ENCODE results near the gene PILRB.
A peak's percentile ranks its signal among the peaks of the same experiment; 100 is the strongest.
"Not testable (repeated sequence)": the region's sequence is repeated elsewhere in the genome, so short reads cannot be mapped to it uniquely, and the experiment has no call there.

Gene PILRB

GRCh38 chr7:100358027-100358856 is at the start of gene PILRB:
TSS of gene PILRB (plus strand) at chr7:100358117. CDS start at chr7:100358303, 186 bp downstream.
- DNase-seq (ENCODE audit: low spot score): no peak

- not testable (repeated sequence) for DNase-seq (ENCODE audit: low spot score)
Observed at GRCh38 chr7:100318329-100318728, 39.6 kb upstream of the PILRB start.

GRCh38 chr7:100321648-100322047 is 36.3 kb upstream of the PILRB start:
- DNase-seq (ENCODE audit: low spot score): not testable (repeated sequence)

GRCh38 chr7:100324194-100324593 is 33.7 kb upstream of the PILRB start:
- DNase-seq (ENCODE audit: low spot score): not testable (repeated sequence)

DNA sequence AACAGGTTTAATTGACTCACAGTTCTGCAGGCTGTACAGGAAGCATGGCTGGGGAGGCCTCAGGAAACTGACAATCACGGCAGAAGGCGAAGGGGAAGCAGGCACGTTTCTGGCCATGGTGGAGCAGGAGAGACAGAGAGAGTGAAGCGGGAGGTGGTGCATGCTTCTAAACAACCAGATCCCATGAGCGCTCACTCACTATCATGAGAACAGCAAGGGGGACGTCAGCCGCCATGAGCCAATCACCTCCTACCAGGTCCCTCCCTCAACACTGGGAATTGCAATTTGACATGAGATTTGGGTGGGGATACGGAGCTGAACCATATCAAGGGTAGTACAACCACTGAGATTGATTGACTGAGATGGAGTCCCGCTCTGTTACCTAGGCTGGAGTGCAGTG is 32.2 kb upstream of the PILRB start:
- not testable (repeated sequence) for DNase-seq (ENCODE audit: low spot score)

DNA sequence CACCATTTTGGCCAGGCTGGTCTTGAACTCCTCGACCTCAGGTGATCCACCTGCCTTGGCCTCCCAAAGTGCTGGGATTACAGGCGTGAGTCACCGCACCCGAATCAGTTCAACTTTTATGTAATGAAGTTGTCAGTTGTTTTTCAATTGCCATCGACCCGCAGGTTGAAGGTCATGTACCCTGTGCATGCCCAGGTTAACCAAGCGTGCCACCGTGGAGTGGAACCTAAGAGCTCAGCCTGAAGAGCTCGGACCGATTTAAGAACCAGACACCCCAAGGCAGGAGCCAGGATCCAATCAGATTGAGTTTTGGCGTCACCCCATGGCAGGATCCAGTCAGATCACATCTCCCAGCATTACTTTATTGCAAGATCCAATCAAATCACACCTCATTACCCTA is 31.0 kb upstream of the PILRB start:
- DNase-seq (ENCODE audit: low spot score): not testable (repeated sequence)

DNA sequence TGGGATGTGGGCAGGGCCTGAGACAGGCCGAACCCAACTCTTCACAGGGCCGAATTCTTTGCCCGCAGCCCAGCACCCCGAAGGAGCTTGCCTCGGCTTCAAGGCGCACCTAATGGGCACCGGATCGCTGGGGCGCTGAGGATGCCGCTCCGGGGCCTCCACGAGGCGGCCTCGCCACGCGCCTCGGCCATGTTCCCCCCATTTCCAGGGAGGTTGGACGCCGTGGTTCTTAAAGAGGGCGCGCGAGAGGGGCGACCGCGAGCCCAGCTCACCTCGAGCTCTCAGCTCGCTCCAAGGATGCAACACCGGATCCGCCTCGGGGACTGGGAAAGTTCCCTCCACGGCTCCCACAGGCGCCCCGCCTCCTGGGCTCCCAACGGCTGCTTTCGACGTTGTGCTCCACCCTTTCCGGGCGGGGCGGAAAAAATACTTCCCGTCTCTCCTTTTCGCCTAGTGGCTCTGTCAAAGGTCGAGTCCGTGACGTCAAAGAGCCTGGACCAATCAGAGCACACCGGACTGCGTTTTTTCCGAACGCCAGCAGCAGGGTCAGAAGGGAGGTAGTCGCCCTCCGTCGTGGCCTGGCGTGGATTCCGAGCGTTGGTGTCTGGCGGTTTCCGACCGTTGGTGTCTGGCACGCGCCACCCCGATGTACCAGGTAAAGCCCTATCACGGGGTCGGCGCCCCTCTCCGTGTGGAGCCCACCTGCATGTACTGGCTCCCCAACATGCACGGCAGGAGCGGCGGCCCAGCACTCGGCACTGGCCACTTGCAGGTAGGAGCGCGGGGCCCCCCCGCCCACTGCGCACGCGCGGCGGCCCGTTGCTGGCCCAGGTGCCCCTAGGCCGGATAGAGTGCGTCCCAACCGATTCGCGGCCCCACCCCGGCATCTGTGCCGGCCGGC is 22.1 kb upstream of the PILRB start:
- peak; percentile 93 for DNase-seq (ENCODE audit: low spot score)

DNA sequence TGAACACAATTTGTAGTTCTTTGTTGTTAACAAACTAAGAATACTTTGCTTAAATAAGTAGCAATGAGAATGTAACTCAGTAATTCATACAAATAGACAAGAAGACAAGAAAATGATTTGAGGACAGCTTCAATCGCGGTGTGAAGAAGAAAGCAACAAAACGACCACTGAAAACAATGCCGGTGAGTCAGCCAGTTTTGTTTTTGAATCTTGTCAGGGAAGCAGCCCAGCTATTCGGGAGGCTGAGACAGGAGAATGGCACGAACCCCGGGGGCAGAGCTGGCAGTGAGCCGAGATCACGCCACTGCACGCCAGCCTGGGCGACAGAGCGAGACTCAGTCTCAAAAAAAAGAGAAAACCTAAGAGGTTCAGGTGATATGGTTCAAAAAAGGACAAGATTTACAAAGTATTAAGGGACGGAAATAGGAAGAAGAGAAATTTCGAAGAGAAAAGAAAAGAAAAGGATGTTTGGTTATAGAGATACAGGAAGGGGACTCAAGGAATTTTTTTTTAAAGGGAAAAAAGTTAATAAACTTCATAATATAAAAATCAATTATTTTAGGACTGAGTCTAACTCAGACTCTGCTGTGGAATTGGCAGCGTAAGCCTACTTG is 19.7 kb upstream of the PILRB start:
- DNase-seq (ENCODE audit: low spot score): not testable (repeated sequence)

GRCh38 chr7:100341286-100341685 is 16.6 kb upstream of the PILRB start:
- not testable (repeated sequence) for DNase-seq (ENCODE audit: low spot score)

DNA sequence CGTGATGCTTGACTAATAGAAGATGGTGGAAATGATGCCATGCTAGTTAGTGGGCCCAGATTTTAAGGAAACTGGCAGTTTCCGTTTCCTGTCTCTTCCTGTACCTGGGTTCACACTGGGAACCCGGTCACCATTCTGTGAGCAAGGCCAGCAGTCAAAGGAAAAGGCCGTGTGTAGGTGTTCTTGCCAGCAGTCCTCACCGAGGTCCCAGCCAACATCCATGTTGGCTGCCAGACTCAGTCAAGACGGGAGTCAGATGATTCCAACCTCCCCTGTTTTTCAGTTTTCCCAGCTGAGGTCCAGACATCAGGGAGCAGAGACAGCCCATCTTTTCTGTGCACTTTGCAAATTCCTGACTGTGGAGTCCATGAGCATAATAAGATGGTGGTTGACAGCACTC is 15.2 kb upstream of the PILRB start:
- no peak for DNase-seq (ENCODE audit: low spot score)

- DNase-seq (ENCODE audit: low spot score): not testable (repeated sequence)
Observed at GRCh38 chr7:100344124-100344559, 13.8 kb upstream of the PILRB start.

- DNase-seq (ENCODE audit: low spot score): peak; percentile 92
Observed at GRCh38 chr7:100344560-100345287, 13.2 kb upstream of the PILRB start.

- peak; percentile 64 for DNase-seq (ENCODE audit: low spot score)
Observed at GRCh38 chr7:100345288-100345672, 12.6 kb upstream of the PILRB start.

- DNase-seq (ENCODE audit: low spot score): no peak
Observed at GRCh38 chr7:100346921-100347320, 11.0 kb upstream of the PILRB start.

DNA sequence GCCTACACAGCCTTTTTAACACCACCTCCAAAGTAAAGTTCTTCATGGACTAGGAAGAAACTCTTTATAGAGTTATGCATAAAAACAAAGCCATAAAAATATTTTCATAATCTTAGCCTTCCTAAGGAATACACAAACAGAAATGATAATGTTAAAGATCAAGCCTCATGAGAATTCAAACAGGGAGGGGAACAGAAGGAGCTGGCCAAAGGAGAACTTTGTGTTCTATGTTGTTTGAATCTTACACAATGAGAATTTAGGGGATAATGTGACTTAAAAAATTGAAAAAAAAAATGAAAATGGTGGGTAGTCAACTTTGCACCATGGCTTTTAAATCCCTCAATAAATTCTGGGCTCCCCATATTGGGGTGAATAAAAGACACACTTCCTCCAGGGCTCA is 9.1 kb upstream of the PILRB start:
- no peak for DNase-seq (ENCODE audit: low spot score)

- no peak for DNase-seq (ENCODE audit: low spot score)
Observed at GRCh38 chr7:100349757-100350156, 8.2 kb upstream of the PILRB start.

DNA sequence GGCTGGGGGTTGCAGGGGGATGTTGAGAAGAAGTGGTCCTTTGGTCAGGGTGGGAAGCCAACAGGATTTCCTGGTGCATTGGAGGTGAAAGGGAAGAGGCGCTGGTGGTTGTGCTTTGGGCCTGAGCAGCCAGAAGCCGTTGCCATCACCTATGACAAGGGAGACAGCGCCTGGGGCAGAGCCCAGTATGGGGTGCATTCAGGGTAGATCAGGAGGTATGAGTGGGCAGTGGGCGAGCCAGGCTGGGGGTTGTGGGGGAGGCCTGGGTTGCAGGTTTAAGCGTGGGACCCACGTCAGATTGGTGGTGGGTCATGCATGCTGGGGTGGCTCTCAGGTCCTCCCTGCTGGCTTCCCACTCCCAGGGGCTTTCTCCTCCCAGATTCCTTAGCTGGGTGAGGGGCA is 6.3 kb upstream of the PILRB start:
- no peak for DNase-seq (ENCODE audit: low spot score)

- not testable (repeated sequence) for DNase-seq (ENCODE audit: low spot score)
Observed at GRCh38 chr7:100352230-100352781, 5.6 kb upstream of the PILRB start.

DNA sequence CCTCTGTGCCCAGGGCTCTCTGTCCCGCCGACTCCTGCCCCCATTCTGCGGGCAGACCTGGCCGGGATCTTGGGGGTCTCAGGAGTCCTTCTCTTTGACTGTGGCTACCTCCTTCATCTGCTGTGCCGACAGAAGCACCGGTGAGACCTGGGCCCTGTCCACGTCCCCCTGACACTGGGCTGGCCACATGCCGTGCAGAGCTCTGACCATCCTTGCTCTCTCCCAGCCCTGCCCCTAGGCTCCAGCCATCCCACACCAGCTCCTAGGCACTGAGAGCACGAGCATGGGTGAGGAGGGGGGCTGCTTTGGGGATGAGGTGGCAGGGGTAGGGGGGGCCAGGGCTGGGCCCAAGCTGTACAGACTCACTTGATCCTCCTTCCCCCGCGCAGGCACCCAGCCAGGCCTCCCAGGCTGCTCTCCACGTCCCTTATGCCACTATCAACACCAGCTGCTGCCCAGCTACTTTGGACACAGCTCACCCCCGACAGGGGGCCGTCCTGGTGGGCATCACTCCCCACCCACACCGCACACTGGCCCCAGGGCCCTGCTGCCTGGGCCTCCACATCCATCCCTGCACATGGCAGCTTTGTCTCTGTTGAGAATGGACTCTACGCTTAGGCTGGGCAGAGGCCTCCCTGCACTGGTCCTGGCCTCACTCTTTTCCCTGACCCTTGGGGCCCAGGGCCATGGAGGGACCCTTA is 4.8 kb upstream of the PILRB start:
- DNase-seq (ENCODE audit: low spot score): no peak

GRCh38 chr7:100353685-100354330 is 4.1 kb upstream of the PILRB start:
- DNase-seq (ENCODE audit: low spot score): no peak
